ENCODE results near the gene TMEM168. TPM values are rescaled to one million over a fixed set of nuclear protein-coding genes. Genes with fewer than 3 reads are reported as not detected.

Gene TMEM168
- total and polyA plus RNA-seq, 2 donors (not counting 1 experiment from before 2014, with no cell fraction given): 19.3 to 27.2 TPM

- no peaks in the 10 kb centered on the region for H3K9me3 ChIP-seq (ENCODE audit: control insufficient read depth, insufficient read depth, low read depth, low read length)
- H4K20me1 ChIP-seq (ENCODE audit: control insufficient read depth, extremely low read depth, insufficient read depth, low read length): no peaks in the 10 kb centered on the region
- peak overlapping the region; percentile 93 for H3K27ac ChIP-seq (ENCODE audit: insufficient read depth, low read length)
- no peaks in the 10 kb centered on the region for H3K36me3 ChIP-seq (ENCODE audit: control insufficient read depth, insufficient read depth, low read length)
- H3K27me3 ChIP-seq (ENCODE audit: control insufficient read depth, insufficient read depth, low read length): no peaks in the 10 kb centered on the region
- peak in 1 of 2 donors; percentile 0 for DNase-seq (ENCODE audit: low read depth in 2 of 2)
- TF ChIP-seq EZH2 (IDR thresholded peaks at IDR 0.05; ENCODE audit: low read length, missing control alignments) (no peak), CTCF (conservative IDR thresholded peaks at IDR 0.05 in 1 of 2, IDR thresholded peaks at IDR 0.05 in 1 of 2; ENCODE audit: low read depth in 1 of 2, low read length in 2 of 2) (peak in 1 of 2 donors; percentile 0)
- H3K4me3 ChIP-seq (replicated peaks in 1 of 4; ENCODE audit: control extremely low read depth in 1 of 4, insufficient read depth in 1 of 4, low read depth in 3 of 4, low read length in 4 of 4): peak overlapping the region; percentile 73 to 93 (median 81)
- H3K9ac ChIP-seq (ENCODE audit: insufficient read depth, low read length): peak overlapping the region; percentile 96
- peaks cover 7% of the 10 kb centered on the region for H3K4me1 ChIP-seq (ENCODE audit: control insufficient read depth, extremely low read depth, insufficient read depth, low read length)
- H3K79me2 ChIP-seq (ENCODE audit: control insufficient read depth, insufficient read depth, low read length): peaks cover 24% of the 10 kb centered on the region
- peak overlapping the region; percentile 77 for H3K4me2 ChIP-seq (ENCODE audit: extremely low read depth, insufficient read depth, low read length)
- peak overlapping the region; percentile 100 for H2AFZ ChIP-seq (ENCODE audit: low read length)
Measured at GRCh38 chr7:112789453-112789816, 758 bp downstream of the TMEM168 start.

- no peak for DNase-seq (ENCODE audit: low read depth in 2 of 2)
- Histone ChIP-seq H3K27ac (ENCODE audit: insufficient read depth, low read length) (peak overlapping the region; percentile 36), H3K4me3 (replicated peaks in 1 of 4; ENCODE audit: control extremely low read depth in 1 of 4, insufficient read depth in 1 of 4, low read depth in 3 of 4, low read length in 4 of 4) (peak overlapping the region; percentile 73 to 93 (median 81)), H3K27me3 (ENCODE audit: control insufficient read depth, insufficient read depth, low read length) (no peaks in the 10 kb centered on the region), H3K79me2 (ENCODE audit: control insufficient read depth, insufficient read depth, low read length) (peaks cover 24% of the 10 kb centered on the region), H3K36me3 (ENCODE audit: control insufficient read depth, insufficient read depth, low read length) (no peaks in the 10 kb centered on the region), H3K4me2 (ENCODE audit: extremely low read depth, insufficient read depth, low read length) (peak overlapping the region; percentile 77), H4K20me1 (ENCODE audit: control insufficient read depth, extremely low read depth, insufficient read depth, low read length) (no peaks in the 10 kb centered on the region), H2AFZ (ENCODE audit: low read length) (no peak overlapping the region), H3K4me1 (ENCODE audit: control insufficient read depth, extremely low read depth, insufficient read depth, low read length) (peaks cover 7% of the 10 kb centered on the region), H3K9me3 (ENCODE audit: control insufficient read depth, insufficient read depth, low read depth, low read length) (no peaks in the 10 kb centered on the region), H3K9ac (ENCODE audit: insufficient read depth, low read length) (no peak overlapping the region)
- TF ChIP-seq EZH2 (IDR thresholded peaks at IDR 0.05; ENCODE audit: low read length, missing control alignments) (no peak), CTCF (conservative IDR thresholded peaks at IDR 0.05 in 1 of 2, IDR thresholded peaks at IDR 0.05 in 1 of 2; ENCODE audit: low read depth in 1 of 2, low read length in 2 of 2) (no peak)
Measured at GRCh38 chr7:112788778-112789343, 1.3 kb downstream of the TMEM168 start.

- Histone ChIP-seq H3K4me1 (ENCODE audit: control insufficient read depth, extremely low read depth, insufficient read depth, low read length) (peaks cover 7% of the 10 kb centered on the region), H3K4me2 (ENCODE audit: extremely low read depth, insufficient read depth, low read length) (no peak overlapping the region), H4K20me1 (ENCODE audit: control insufficient read depth, extremely low read depth, insufficient read depth, low read length) (no peaks in the 10 kb centered on the region), H3K4me3 (replicated peaks in 1 of 4; ENCODE audit: control extremely low read depth in 1 of 4, insufficient read depth in 1 of 4, low read depth in 3 of 4, low read length in 4 of 4) (no peak overlapping the region), H3K9ac (ENCODE audit: insufficient read depth, low read length) (no peak overlapping the region), H3K27ac (ENCODE audit: insufficient read depth, low read length) (no peak overlapping the region), H3K27me3 (ENCODE audit: control insufficient read depth, insufficient read depth, low read length) (no peaks in the 10 kb centered on the region), H3K79me2 (ENCODE audit: control insufficient read depth, insufficient read depth, low read length) (peaks cover 23% of the 10 kb centered on the region), H2AFZ (ENCODE audit: low read length) (no peak overlapping the region), H3K36me3 (ENCODE audit: control insufficient read depth, insufficient read depth, low read length) (no peaks in the 10 kb centered on the region), H3K9me3 (ENCODE audit: control insufficient read depth, insufficient read depth, low read depth, low read length) (no peaks in the 10 kb centered on the region)
- TF ChIP-seq CTCF (conservative IDR thresholded peaks at IDR 0.05 in 1 of 2, IDR thresholded peaks at IDR 0.05 in 1 of 2; ENCODE audit: low read depth in 1 of 2, low read length in 2 of 2) (no peak), EZH2 (IDR thresholded peaks at IDR 0.05; ENCODE audit: low read length, missing control alignments) (no peak)
- DNase-seq (ENCODE audit: low read depth in 2 of 2): no peak
Measured at GRCh38 chr7:112784603-112785002, 5.6 kb downstream of the TMEM168 start.

Data from fibroblast of lung (primary cell).